Stimulated activated CD4-positive, alpha-beta T cell treated with anti-CD3 and anti-CD28 coated beads, Interleukin-2, amount 100 ng/mL, for 4 hours (primary cell): ENCODE data around the gene SFRP5.

ENCODE experiments used
- DNase-seq: peaks from one replicate; pipeline ENCODE4 v3.0.0-alpha.2; 2020; ENCODE audit warnings: low read depth

The SFRP5 gene, protein sequence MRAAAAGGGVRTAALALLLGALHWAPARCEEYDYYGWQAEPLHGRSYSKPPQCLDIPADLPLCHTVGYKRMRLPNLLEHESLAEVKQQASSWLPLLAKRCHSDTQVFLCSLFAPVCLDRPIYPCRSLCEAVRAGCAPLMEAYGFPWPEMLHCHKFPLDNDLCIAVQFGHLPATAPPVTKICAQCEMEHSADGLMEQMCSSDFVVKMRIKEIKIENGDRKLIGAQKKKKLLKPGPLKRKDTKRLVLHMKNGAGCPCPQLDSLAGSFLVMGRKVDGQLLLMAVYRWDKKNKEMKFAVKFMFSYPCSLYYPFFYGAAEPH

GRCh38 chr10:97771913-97772823 is at the start of gene SFRP5:
Gene SFRP5, minus strand, starts transcription at chr10:97771999. Its CDS starts 166 bp downstream, at chr10:97771833.
- DNase-seq: no peak

DNA sequence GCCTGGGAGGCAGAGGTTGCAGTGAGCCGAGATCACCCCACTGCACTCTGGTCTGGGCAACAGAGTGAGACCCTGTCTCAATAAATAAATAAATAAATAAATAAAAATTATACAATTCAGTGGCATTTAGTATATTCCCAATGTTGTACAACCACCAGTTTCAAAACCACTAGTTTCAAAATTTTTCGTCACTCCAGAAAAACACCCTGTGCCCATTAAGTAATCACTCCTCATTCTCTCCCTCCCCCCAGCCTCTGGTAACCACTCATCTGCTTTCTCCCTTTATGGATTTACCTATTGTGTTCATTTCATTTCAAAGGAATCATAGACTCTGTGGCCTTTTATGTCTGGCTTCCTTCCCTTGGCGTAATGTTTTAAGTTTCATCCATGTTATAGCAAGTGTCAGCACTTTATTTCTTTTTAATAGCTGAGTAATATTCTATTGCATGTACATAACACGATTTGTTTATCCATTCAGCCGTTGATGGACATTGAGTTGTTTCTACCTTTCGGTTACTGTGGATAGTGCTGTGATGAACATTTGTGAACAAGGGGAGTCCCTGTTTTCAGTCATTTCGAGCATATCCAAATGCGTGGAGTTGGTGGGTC is 48.4 kb upstream of the SFRP5 start:
- DNase-seq: no peak

- no peak for DNase-seq
These were observed 46.8 kb upstream of the SFRP5 start for GRCh38 chr10:97818572-97818971.

DNA sequence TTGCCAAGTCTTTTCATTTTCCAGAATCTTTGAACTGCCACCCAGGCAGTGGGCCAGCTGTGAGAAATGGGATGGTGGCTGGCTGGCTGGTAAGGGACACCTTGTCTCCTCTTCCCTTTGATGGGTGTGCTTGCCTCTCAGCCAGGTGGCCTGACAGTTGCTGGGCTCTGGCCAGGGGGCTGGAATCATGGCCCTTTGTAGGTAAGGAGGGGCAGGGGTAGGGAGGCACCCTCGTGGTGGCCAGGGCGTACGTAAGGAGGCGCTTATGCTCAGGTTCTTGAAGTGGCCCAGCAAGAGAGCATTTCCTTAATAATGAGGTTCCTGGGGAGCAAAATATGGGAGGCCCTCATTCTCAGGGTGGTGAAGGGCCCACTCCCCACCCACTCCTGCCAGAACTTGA is 44.8 kb upstream of the SFRP5 start:
- no peak for DNase-seq

GRCh38 chr10:97814996-97815395 is 43.2 kb upstream of the SFRP5 start:
- no peak for DNase-seq

DNA sequence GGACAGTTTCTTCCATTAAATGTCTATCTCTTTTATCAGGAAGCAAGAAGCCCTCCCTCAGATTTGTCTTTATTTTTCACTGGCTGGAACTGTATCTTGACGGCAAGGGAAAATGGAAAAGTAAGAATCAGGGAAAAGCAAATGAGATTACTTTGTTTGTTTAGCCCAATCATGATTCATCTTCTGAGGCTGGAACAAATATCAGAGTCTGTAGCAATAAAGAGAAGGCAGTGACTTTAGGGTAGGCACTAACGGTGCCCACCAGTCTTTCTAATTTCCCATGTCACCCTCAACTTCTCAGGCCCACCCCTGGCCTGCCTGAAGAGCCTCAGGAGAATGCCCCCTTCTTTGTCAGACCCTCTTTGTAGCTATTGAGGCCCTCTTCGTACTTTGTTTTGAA is 41.5 kb upstream of the SFRP5 start:
- no peak for DNase-seq

DNA sequence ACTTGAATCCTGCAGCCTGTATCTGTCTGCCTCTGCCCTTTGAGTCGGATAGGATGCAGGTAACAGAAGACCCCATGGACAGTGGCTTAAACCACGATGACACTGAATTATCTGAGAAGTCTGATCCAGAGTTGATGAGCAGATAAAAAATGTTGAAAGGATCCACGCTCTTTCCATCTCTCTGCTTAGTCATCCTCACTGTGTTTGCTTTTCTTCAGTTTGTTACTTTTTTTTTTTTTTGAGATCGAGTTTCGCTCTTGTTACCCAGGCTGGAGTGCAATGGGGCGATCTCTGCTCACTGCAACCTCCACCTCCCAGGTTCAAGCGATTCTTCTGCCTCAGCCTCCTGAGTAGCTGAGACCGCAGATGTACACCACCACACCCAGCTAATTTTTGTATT is 40.9 kb upstream of the SFRP5 start:
- DNase-seq: no peak

DNA sequence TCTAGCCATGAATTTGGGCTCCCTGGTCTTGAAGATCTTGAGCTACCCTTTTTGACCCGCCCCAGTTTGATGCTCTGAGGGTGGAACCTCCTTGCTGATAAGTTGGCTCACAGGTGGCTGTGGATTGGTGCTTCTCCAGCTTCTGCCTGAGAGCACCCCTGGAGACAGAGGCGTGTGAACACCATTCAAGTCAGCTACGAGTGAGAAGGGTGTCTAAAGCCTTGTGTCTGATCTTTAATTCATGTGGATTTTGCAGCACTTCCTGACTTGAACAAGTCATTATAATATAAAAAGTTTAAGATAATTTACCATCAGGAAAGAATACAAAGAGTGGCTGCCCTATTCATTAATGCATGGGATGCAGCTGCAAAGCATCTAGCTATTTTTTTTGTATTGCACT is 40.2 kb upstream of the SFRP5 start:
- DNase-seq: no peak

- DNase-seq: no peak
These were observed 38.6 kb upstream of the SFRP5 start for GRCh38 chr10:97810446-97810845.

- DNase-seq: no peak
These were observed 34.1 kb upstream of the SFRP5 start for GRCh38 chr10:97805949-97806348.

DNA sequence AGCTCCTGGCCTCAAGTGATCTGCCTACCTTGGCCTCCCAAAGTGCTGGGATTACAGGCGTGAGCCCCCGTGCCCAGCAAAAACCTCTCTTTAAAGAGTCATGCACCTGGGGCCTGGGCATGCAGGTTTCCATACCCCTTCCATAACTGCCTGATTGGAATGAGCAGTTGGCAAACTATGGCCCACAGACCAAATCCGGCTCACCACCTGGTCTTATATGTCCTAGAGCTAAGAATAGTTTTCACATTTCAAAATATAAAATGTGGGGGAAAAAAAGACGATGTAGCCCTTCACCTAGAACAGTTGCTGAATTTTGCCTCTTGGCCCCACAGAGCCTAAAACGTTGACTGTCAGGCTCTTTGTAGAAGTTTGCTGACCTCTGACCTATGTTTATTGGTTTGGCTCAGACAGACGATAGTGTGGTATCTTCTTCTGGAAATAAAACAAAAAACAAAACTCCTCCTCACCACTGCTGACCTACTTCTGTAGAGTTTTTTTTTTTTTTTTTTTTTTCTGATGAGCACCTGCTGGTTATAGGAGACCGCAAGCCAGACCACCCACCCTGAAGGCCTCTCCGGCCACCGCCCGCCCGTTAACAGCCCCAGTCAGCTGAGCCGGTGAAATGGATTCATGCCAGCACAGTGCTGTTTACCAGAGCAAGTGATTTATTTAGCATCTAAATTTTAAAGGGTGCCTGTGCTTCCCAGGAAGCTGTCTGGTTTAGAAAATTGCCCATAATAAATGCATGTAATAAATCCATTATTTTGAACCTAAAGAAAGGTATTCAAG is 33.5 kb upstream of the SFRP5 start:
- DNase-seq: no peak

GRCh38 chr10:97801422-97801821 is 29.6 kb upstream of the SFRP5 start:
- no peak for DNase-seq

DNA sequence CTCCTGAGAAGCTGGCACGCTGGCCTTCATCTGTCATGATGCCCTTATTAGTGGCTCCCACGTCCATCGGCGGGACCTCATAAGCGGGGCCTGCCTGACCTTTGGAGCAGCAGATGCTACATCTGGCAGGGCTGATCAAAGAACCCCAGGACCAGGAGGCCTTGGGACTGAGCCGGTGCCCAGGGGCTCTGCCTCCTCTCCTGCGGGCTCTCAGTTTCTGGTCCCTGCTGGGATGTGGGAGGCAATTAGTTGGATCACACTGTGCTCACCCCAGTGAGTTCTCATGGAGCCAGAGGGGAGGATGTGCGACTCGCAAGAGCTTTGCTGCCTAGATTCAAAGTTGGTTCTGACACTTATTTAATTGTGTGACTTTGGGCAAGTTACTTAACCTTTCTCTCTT is 28.7 kb upstream of the SFRP5 start:
- no peak for DNase-seq

DNA sequence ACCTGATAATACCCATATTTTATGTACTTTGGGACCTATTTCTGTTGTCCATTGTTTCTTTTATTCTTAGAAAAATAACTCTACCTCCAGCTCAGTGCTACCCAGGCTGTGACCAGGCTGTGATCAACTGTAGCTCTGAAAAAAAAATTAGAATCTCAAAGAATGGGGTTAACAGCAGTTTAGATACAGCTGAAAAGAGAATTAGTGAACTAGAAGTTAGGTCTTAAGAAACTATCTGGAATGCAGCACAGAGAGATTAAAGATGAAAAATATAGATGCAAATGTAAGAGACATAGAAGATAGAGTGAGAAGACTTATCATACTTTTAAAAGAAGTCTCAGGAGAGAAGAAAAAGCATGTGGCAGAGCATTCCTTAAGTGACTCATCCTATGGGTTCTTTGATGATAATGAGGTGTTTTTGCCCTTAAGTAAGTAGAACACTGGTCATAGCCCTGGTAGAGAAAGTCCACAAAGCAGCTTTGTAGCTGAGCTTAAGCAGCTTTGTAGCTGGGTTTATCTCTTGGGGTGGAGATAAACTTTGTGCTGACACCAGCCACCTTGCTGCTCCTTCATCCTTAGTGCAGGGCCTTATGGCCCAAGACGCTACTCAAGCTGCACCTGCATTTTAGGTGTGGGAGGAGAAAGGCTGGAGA is 27.3 kb upstream of the SFRP5 start:
- DNase-seq: no peak

GRCh38 chr10:97796651-97797050 is 24.9 kb upstream of the SFRP5 start:
- DNase-seq: peak; percentile 13

DNA sequence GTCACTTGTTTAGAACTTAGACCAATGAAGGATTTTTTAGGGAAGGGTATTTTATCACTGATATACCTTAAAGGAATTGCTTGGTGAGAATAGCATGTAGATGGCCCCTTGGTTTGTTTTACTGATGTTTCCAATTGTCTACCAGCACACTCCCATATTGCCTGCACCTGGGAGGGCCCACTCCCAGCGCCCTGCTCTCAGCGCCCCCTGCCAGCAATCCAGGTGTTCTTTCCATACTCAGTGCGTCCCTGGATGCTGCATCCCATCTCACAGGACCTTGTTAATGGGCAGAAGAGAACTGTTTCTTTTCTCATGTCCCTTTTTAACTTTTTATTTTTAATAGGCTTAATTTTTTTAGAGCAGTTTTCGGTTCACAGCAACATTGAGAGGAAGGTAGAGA is 24.1 kb upstream of the SFRP5 start:
- no peak for DNase-seq

GRCh38 chr10:97791824-97792721 is 20.3 kb upstream of the SFRP5 start:
- peak; percentile 55 for DNase-seq

- DNase-seq: no peak
These were observed 18.1 kb upstream of the SFRP5 start for GRCh38 chr10:97789770-97790397.

GRCh38 chr10:97788552-97789442 is 17.0 kb upstream of the SFRP5 start:
- no peak for DNase-seq
